ENCODE results near the gene DHRS7C. TPM values are rescaled to one million over a fixed set of nuclear protein-coding genes. Genes with fewer than 3 reads are reported as not detected.

The DHRS7C gene
- total and polyA plus RNA-seq, 4 donors = 0.26 to 0.28 TPM; not detected in 2

DNA sequence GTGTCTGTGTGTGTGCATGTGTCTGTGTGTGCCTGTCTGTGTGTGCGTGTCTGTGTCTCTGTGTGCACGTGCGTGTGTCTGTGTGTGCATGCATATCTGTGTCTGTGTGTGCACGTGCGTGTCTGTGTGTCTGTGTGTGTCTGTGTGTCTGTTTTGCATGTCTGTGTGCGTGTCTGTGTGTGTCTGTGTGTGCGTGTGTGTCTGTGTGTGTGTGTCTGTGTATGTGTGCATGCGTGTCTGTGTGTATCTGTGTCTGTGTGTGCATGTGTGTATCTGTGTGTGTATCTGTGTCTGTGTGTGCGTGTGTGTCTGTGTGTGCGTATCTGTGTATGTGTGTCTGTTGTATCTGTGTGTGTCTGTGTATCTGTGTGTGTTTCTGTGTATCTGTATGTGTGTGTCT is 25.1 kb upstream of the DHRS7C start:
- TF ChIP-seq, protein P1, sequence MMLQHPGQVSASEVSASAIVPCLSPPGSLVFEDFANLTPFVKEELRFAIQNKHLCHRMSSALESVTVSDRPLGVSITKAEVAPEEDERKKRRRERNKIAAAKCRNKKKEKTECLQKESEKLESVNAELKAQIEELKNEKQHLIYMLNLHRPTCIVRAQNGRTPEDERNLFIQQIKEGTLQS (IDR thresholded peaks at IDR 0.05) = no peak
- no peak for TF ChIP-seq FOXA1 (IDR thresholded peaks at IDR 0.05)
- no peak for TF ChIP-seq YY1 (IDR thresholded peaks at IDR 0.05)
- TF ChIP-seq HNF4A (conservative IDR thresholded peaks at IDR 0.05) = no peak
- TF ChIP-seq EGR1 (IDR thresholded peaks at IDR 0.05; ENCODE audit: low read depth in 2 of 2) = no peak
- TF ChIP-seq TAF1 (conservative IDR thresholded peaks at IDR 0.05) = no peak
- no peak for TF ChIP-seq ZBTB33 (IDR thresholded peaks at IDR 0.05)
- no peak for TF ChIP-seq MAX (IDR thresholded peaks at IDR 0.05)
- TF ChIP-seq FOXA2 (IDR thresholded peaks at IDR 0.05) = no peak
- TF ChIP-seq NR2F2 (IDR thresholded peaks at IDR 0.05) = no peak
- no peak for TF ChIP-seq SP1 (IDR thresholded peaks at IDR 0.05)
- TF ChIP-seq GABPA (IDR thresholded peaks at IDR 0.05 in 1 of 2, conservative IDR thresholded peaks at IDR 0.05 in 1 of 2) = no peak
- TF ChIP-seq JUND (IDR thresholded peaks at IDR 0.05) = no peak
- no peak for TF ChIP-seq RXRA (IDR thresholded peaks at IDR 0.05)
- no peak for TF ChIP-seq HNF4G (IDR thresholded peaks at IDR 0.05)
- TF ChIP-seq CTCF (IDR thresholded peaks at IDR 0.05; ENCODE audit: low read depth, low read length, missing input control) = no peak
- TF ChIP-seq RAD21 (IDR thresholded peaks at IDR 0.05) = no peak
- no peak for TF ChIP-seq REST (IDR thresholded peaks at IDR 0.05)
- Histone ChIP-seq H3K27me3 (ENCODE audit: control insufficient read depth in 4 of 4, insufficient read depth in 4 of 4, low read length in 3 of 4) (peaks cover 0 to 1% (median 0%) of the 10 kb centered on the region in 4 donors), H3K4me1 (ENCODE audit: control insufficient read depth in 4 of 4, insufficient read depth in 4 of 4, low read length in 3 of 4) (no peaks in the 10 kb centered on the region), H3K27ac (ENCODE audit: low read depth in 1 of 2, low read length in 2 of 2) (no peak overlapping the region), H3K4me3 (ENCODE audit: low read depth in 1 of 3, low read length in 3 of 3) (no peak overlapping the region), H3K36me3 (ENCODE audit: control insufficient read depth in 4 of 4, insufficient read depth in 3 of 4, low read depth in 1 of 4, low read length in 3 of 4) (no peaks in the 10 kb centered on the region), H3K9ac (ENCODE audit: low read depth in 1 of 2, low read length in 2 of 2) (no peak overlapping the region), H3K9me3 (ENCODE audit: control insufficient read depth in 4 of 4, low read length in 3 of 4) (no peaks in the 10 kb centered on the region)
- 86% methylated on average over 10 of the region's 10 CpGs for WGBS
- no peak for DNase-seq (ENCODE audit: low spot score)
